Measurements from ENCODE around the gene PILRA.
"Not testable (repeated sequence)": the region's sequence is repeated elsewhere in the genome, so short reads cannot be mapped to it uniquely, and the experiment has no call there.

The PILRA gene

GRCh38 chr7:100373261-100373831 lies at the start of gene PILRA:
Gene PILRA (plus strand): TSS chr7:100373487. CDS start chr7:100373657, 170 bp downstream.
- peak in 1 of 2 donors; percentile 54 for DNase-seq

- not testable (repeated sequence) for DNase-seq
These were observed 49.1 kb upstream of the PILRA start for GRCh38 chr7:100324194-100324593.

- DNase-seq = not testable (repeated sequence)
These were observed 47.6 kb upstream of the PILRA start for GRCh38 chr7:100325671-100326070.

- not testable (repeated sequence) for DNase-seq
These were observed 46.4 kb upstream of the PILRA start for GRCh38 chr7:100326914-100327313.

GRCh38 chr7:100335566-100336466 lies 37.5 kb upstream of the PILRA start:
- peak; percentile 58 to 93 for DNase-seq

- not testable (repeated sequence) for DNase-seq
These were observed 35.1 kb upstream of the PILRA start for GRCh38 chr7:100338083-100338696.

GRCh38 chr7:100341286-100341685 lies 32.0 kb upstream of the PILRA start:
- not testable (repeated sequence) for DNase-seq

- DNase-seq = no peak
These were observed 30.5 kb upstream of the PILRA start for GRCh38 chr7:100342765-100343164.

GRCh38 chr7:100344124-100344559 lies 29.1 kb upstream of the PILRA start:
- not testable (repeated sequence) for DNase-seq

- DNase-seq = peak in 1 of 2 donors; percentile 30
These were observed 28.6 kb upstream of the PILRA start for GRCh38 chr7:100344560-100345287.

- DNase-seq = peak; percentile 14 to 47
These were observed 28.0 kb upstream of the PILRA start for GRCh38 chr7:100345288-100345672.

GRCh38 chr7:100346921-100347320 lies 26.4 kb upstream of the PILRA start:
- no peak for DNase-seq

GRCh38 chr7:100348805-100349204 lies 24.5 kb upstream of the PILRA start:
- DNase-seq = no peak

- no peak for DNase-seq
These were observed 23.5 kb upstream of the PILRA start for GRCh38 chr7:100349757-100350156.

GRCh38 chr7:100351657-100352058 lies 21.6 kb upstream of the PILRA start:
- DNase-seq = no peak

- not testable (repeated sequence) for DNase-seq
These were observed 21.0 kb upstream of the PILRA start for GRCh38 chr7:100352230-100352781.

- no peak for DNase-seq
These were observed 20.2 kb upstream of the PILRA start for GRCh38 chr7:100352984-100353684.

GRCh38 chr7:100353685-100354330 lies 19.5 kb upstream of the PILRA start:
- no peak for DNase-seq

- DNase-seq = no peak
These were observed 16.7 kb upstream of the PILRA start for GRCh38 chr7:100356416-100357068.

- DNase-seq = no peak
These were observed 16.1 kb upstream of the PILRA start for GRCh38 chr7:100357131-100357561.

Data from bone marrow (tissue), 2 donors.